Lower lobe of right lung (tissue), 2 donors: ENCODE data around the gene SORBS2. TPM values are rescaled to one million over a fixed set of nuclear protein-coding genes. Genes with fewer than 3 reads are reported as not detected.

Source experiments
- ATAC-seq, 2 donors: fragments of 200-7000 bp; cut with Tn5 transposase; one replicate each; pipeline ENCODE4 v1.9.1; 2020 to 2022; ENCODE audit warnings: mild to moderate bottlenecking in 2 of 2, moderate library complexity in 2 of 2
- DNase-seq: peaks from one replicate; pipeline ENCODE4 v3.0.0-alpha.2; 2020
- H3K27ac ChIP-seq: fragments of 200-600 bp; one replicate; pipeline ENCODE4 v1.8.0; 2022
- H3K27me3 ChIP-seq: fragments of 200-600 bp; one replicate; pipeline ENCODE4 v1.8.0; 2022; ENCODE audit warnings: low read depth
- H3K36me3 ChIP-seq: fragments of 200-600 bp; one replicate; pipeline ENCODE4 v1.8.0; 2022; ENCODE audit warnings: mild to moderate bottlenecking
- H3K4me1 ChIP-seq: fragments of 200-600 bp; one replicate; pipeline ENCODE4 v1.8.0; 2022
- H3K4me3 ChIP-seq: fragments of 200-600 bp; one replicate; pipeline ENCODE4 v1.8.0; 2022; ENCODE audit warnings: mild to moderate bottlenecking
- H3K9me3 ChIP-seq: fragments of 200-600 bp; one replicate; pipeline ENCODE4 v1.8.0; 2022
- CTCF ChIP-seq: fragments of 200-600 bp; IDR thresholded peaks from one replicate; pipeline ENCODE4 v1.8.0; 2022; ENCODE audit warnings: antibody characterized with exemption, mild to moderate bottlenecking
- intact Hi-C: fragments of 100-400 bp; cut with DNase I; formaldehyde crosslinking; loops from one replicate; pipeline ENCODE4 v1.11.0; 2022
- total RNA-seq: library from RNA; stranded (reverse); fragmentation: NEBNext Ultra II Directional; extraction: Animal tissue kit (Norgen Biotek cat#: 25700); gene quantifications from one replicate; pipeline ENCODE4 v1.2.1, GENCODE V29; 2021
- donor health status: DM: no; HTN: yes; CAD: no; lungs with severe emphysema.

The SORBS2 gene
- total RNA-seq, 1 donor from 2014 or later: 49.3 TPM

DNA sequence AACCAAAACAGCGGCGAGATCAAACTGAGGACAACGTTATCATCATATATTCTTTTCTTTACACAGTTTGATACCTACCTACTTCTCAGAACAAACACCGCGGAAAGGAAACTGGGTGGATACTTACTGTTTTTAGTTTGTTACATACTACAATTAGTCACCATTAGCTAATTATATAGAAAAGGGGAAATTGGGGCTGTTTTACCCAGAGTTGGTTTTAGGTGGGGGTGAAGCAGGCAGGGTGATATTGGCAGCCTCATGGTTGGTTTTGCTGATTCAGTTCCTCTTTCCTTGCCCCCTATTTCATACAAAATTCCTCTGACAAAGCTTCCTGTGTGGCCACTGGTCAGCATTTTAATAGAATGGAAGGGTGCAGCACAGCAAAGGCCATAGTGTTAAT lies 77.8 kb downstream of the SORBS2 start:
- Histone ChIP-seq H3K4me3 (no peak overlapping the region), H3K27me3 (no peaks in the 10 kb centered on the region), H3K36me3 (no peaks in the 10 kb centered on the region), H3K27ac (no peak overlapping the region), H3K9me3 (no peaks in the 10 kb centered on the region), H3K4me1 (peaks cover 27% of the 10 kb centered on the region)
- peak; percentile 20 to 41 for ATAC-seq
- TF ChIP-seq CTCF: no peak
- intact Hi-C loops: no loop called here
- DNase-seq: no peak

DNA sequence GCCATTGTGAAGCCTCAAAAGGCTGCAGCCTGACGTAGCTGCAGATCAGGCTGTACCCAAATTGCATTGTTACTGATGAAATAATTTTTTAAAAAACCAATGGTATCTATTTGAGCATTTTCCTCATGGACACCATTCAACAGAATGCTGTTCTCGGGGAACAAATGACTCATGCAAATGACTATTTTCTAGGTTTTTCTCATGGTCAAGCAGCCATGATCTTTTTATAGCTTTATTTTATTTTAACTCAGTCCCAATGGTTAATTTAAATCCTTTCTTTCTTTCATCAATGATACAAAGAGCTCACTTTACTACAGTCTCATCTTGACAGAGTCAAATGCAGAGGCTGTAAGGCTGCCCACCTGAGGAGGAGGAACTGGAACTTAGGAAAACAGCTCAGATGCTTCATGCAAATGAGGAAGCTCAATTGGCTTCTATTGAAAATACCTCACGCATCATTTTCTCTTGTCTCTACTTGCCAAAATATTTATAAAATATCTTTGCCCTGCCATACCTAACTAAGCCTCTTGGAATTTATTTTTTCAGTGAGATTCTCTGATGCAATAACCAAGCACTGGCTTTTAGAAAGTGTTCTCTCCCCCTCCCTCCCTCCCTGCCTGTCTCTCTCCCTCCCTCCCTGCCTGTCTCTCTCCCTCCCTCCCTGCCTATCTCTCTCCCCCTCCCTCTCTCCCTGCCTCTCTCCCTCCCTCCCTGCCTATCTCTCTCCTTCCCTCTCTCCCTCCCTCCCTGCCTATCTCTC lies 81.0 kb downstream of the SORBS2 start:
- Histone ChIP-seq H3K27ac (no peak overlapping the region), H3K4me1 (peaks cover 11% of the 10 kb centered on the region), H3K27me3 (no peaks in the 10 kb centered on the region), H3K9me3 (no peaks in the 10 kb centered on the region), H3K36me3 (no peaks in the 10 kb centered on the region), H3K4me3 (no peak overlapping the region)
- intact Hi-C loops: no loop called here
- ATAC-seq (no peak), DNase-seq (no peak)
- no peak for TF ChIP-seq CTCF

- Histone ChIP-seq H3K4me3 (no peak overlapping the region), H3K4me1 (peaks cover 11% of the 10 kb centered on the region), H3K27ac (no peak overlapping the region), H3K9me3 (no peaks in the 10 kb centered on the region), H3K27me3 (no peaks in the 10 kb centered on the region), H3K36me3 (no peaks in the 10 kb centered on the region)
- ATAC-seq: peak in 1 of 2 donors; percentile 54
- intact Hi-C loops: no loop called here
- no peak for TF ChIP-seq CTCF
- DNase-seq: no peak
These were observed 81.6 kb downstream of the SORBS2 start for GRCh38 chr4:185730387-185730786.

GRCh38 chr4:185729391-185729804 lies 82.6 kb downstream of the SORBS2 start:
- H3K4me1 ChIP-seq: peaks cover 12% of the 10 kb centered on the region
- intact Hi-C loops: no loop called here
- DNase-seq: no peak
- no peak overlapping the region for H3K27ac ChIP-seq
- H3K27me3 ChIP-seq: no peaks in the 10 kb centered on the region
- no peaks in the 10 kb centered on the region for H3K36me3 ChIP-seq
- no peaks in the 10 kb centered on the region for H3K9me3 ChIP-seq
- H3K4me3 ChIP-seq: no peak overlapping the region
- no peak for TF ChIP-seq CTCF
- ATAC-seq: no peak

GRCh38 chr4:185728893-185729292 lies 83.1 kb downstream of the SORBS2 start:
- no peaks in the 10 kb centered on the region for H3K27me3 ChIP-seq
- TF ChIP-seq CTCF: no peak
- intact Hi-C loops: no loop called here
- H3K27ac ChIP-seq: no peak overlapping the region
- ATAC-seq (no peak), DNase-seq (no peak)
- H3K4me1 ChIP-seq: peaks cover 17% of the 10 kb centered on the region
- no peaks in the 10 kb centered on the region for H3K9me3 ChIP-seq
- no peaks in the 10 kb centered on the region for H3K36me3 ChIP-seq
- H3K4me3 ChIP-seq: no peak overlapping the region
